ENCODE measurements around the gene PARVA.

DNA sequence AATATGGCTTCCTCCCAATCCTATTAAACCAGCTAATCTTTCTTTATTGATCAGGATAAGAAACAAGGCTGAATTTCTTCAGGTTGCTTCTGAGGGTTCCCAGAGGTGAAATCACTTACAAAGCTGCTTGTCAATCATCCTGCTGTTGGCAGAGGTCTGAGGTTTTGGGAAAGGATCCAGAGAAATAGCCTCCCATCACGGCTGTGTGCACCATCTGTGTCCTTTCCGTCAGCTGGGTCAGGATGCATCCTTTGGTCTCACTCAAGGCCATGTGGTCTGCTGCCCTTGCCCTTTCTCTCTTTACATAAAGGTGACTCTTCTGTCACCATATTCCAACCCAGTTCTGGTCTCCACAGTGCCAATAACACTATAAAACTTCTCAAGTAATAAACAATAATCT, 183.5 kb downstream of the PARVA start:
- TF ChIP-seq, protein P1, sequence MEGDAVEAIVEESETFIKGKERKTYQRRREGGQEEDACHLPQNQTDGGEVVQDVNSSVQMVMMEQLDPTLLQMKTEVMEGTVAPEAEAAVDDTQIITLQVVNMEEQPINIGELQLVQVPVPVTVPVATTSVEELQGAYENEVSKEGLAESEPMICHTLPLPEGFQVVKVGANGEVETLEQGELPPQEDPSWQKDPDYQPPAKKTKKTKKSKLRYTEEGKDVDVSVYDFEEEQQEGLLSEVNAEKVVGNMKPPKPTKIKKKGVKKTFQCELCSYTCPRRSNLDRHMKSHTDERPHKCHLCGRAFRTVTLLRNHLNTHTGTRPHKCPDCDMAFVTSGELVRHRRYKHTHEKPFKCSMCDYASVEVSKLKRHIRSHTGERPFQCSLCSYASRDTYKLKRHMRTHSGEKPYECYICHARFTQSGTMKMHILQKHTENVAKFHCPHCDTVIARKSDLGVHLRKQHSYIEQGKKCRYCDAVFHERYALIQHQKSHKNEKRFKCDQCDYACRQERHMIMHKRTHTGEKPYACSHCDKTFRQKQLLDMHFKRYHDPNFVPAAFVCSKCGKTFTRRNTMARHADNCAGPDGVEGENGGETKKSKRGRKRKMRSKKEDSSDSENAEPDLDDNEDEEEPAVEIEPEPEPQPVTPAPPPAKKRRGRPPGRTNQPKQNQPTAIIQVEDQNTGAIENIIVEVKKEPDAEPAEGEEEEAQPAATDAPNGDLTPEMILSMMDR (conservative IDR thresholded peaks at IDR 0.05; ENCODE audit: low read depth, low read length), result no peak
- TF ChIP-seq POLR2A (IDR thresholded peaks at IDR 0.05; ENCODE audit: low read depth, low read length) (no peak), CEBPB (IDR thresholded peaks at IDR 0.05; ENCODE audit: low read depth, low read length) (no peak), MAFK (IDR thresholded peaks at IDR 0.05; ENCODE audit: low read depth, low read length) (no peak), SMC3 (IDR thresholded peaks at IDR 0.05; ENCODE audit: low read depth, low read length) (no peak), RFX5 (IDR thresholded peaks at IDR 0.05; ENCODE audit: low read depth, low read length) (no peak), CHD1 (IDR thresholded peaks at IDR 0.05; ENCODE audit: low read depth, low read length) (no peak), RAD21 (IDR thresholded peaks at IDR 0.05; ENCODE audit: low read length) (no peak), BHLHE40 (IDR thresholded peaks at IDR 0.05; ENCODE audit: low read depth, low read length) (no peak), MXI1 (IDR thresholded peaks at IDR 0.05; ENCODE audit: borderline replicate concordance, low read depth, low read length) (no peak), MAZ (IDR thresholded peaks at IDR 0.05; ENCODE audit: borderline replicate concordance, low read depth, low read length) (no peak), RCOR1 (IDR thresholded peaks at IDR 0.05; ENCODE audit: insufficient replicate concordance, low read length) (no peak)
- TF ChIP-seq, protein P2, sequence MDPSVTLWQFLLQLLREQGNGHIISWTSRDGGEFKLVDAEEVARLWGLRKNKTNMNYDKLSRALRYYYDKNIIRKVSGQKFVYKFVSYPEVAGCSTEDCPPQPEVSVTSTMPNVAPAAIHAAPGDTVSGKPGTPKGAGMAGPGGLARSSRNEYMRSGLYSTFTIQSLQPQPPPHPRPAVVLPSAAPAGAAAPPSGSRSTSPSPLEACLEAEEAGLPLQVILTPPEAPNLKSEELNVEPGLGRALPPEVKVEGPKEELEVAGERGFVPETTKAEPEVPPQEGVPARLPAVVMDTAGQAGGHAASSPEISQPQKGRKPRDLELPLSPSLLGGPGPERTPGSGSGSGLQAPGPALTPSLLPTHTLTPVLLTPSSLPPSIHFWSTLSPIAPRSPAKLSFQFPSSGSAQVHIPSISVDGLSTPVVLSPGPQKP (IDR thresholded peaks at IDR 0.05; ENCODE audit: borderline replicate concordance, low read depth, low read length), result no peak
- TF ChIP-seq, protein P3, sequence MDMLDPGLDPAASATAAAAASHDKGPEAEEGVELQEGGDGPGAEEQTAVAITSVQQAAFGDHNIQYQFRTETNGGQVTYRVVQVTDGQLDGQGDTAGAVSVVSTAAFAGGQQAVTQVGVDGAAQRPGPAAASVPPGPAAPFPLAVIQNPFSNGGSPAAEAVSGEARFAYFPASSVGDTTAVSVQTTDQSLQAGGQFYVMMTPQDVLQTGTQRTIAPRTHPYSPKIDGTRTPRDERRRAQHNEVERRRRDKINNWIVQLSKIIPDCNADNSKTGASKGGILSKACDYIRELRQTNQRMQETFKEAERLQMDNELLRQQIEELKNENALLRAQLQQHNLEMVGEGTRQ (IDR thresholded peaks at IDR 0.05; ENCODE audit: low read depth, low read length), result no peak
